ENCODE results near the gene SIAH3. TPM values are rescaled to one million over a fixed set of nuclear protein-coding genes. Genes with fewer than 3 reads are reported as not detected.

The SIAH3 gene
- total RNA-seq, 4 donors from 2014 or later: under 0.01 to 0.12 TPM; not detected in 2

DNA sequence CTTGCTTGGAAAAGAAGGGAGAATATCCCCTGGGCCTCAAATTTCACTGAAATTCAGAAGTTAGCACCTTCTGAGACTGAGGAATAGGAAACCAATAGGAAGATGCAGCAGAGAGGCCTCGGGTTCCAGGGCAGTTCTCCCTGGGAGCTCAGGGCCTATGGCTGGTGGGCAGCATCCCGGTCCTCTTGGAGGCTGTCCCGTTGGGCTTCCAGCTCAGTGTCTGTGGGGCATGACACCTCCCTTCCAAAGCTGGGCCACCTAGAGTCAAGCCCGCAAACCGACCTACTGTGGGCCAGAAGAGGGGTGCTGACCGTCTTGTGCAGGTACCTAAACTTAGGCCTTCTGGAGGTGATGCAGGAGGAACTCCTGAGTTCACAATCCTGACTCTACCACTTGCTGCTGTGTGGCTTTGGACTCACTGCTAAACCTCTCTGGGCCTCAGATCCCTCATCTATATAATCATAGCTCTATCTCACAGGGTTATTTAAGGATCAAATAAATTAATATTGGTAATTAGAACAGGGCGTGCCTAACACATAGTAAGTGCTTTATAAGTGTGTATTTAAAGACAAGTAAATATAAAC, 17.1 kb downstream of the SIAH3 start:
- TF ChIP-seq, protein P1, sequence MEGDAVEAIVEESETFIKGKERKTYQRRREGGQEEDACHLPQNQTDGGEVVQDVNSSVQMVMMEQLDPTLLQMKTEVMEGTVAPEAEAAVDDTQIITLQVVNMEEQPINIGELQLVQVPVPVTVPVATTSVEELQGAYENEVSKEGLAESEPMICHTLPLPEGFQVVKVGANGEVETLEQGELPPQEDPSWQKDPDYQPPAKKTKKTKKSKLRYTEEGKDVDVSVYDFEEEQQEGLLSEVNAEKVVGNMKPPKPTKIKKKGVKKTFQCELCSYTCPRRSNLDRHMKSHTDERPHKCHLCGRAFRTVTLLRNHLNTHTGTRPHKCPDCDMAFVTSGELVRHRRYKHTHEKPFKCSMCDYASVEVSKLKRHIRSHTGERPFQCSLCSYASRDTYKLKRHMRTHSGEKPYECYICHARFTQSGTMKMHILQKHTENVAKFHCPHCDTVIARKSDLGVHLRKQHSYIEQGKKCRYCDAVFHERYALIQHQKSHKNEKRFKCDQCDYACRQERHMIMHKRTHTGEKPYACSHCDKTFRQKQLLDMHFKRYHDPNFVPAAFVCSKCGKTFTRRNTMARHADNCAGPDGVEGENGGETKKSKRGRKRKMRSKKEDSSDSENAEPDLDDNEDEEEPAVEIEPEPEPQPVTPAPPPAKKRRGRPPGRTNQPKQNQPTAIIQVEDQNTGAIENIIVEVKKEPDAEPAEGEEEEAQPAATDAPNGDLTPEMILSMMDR (IDR thresholded peaks at IDR 0.05): no peak
- DNase-seq (ENCODE audit: low spot score) (no peak), ATAC-seq (ENCODE audit: low FRiP score) (no peak)

DNA sequence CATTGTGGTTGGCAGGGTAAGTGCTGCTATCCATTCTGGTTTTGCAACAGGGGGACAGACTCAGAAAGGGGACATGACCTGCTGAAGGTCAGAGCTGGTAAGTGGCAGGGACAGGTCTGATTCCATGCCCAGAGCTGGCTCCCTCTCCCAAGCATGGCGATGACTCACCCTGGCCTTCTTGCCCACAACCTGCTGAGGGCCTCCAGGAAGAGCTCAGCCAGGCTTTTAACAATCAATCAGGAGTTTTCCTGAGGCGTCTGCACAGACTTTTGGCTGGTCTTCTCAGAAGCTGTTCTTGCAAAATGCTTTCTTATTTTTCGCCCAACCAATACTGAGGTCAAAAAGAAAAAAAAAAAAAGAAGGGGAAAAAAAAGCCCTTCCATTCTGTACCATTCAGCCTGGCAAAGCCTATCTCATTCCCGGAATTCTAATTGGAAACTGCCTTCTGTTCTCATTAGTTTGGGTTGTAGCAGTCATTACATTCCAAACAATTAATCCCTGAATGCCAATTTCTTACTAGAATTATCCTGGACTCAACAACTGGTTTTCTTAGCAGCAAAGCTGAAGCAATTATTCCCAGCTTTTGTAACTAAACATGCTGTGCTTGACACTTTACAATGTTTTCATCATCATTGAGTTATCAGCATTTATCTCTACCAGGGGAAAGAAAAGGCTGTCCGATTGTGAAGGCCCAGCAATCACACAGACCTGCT, 17.7 kb downstream of the SIAH3 start:
- DNase-seq (ENCODE audit: low spot score) (no peak), ATAC-seq (ENCODE audit: low FRiP score) (peak; percentile 96)
- TF ChIP-seq, protein P1 (IDR thresholded peaks at IDR 0.05): no peak

DNA sequence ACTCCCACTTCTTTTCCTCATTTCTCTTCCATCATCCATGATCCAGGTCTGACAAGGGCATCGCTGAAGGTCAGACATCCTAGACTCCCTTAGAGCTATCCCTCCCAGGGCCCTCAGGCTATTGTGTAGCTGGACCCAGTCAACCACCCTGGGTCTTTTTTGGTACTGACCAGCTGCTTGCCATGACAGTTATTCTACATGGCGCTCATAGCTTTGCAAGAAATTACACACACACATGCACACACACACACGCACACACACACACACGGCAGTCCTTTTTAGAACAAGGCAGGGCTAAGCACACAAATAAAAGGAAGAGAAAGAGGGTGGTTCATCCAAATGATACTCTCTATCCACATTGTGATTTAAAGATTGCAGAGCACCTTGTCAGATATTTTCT, 18.3 kb downstream of the SIAH3 start:
- DNase-seq (ENCODE audit: low spot score) (no peak), ATAC-seq (ENCODE audit: low FRiP score) (peak; percentile 15)
- TF ChIP-seq, protein P1 (IDR thresholded peaks at IDR 0.05): no peak

DNA sequence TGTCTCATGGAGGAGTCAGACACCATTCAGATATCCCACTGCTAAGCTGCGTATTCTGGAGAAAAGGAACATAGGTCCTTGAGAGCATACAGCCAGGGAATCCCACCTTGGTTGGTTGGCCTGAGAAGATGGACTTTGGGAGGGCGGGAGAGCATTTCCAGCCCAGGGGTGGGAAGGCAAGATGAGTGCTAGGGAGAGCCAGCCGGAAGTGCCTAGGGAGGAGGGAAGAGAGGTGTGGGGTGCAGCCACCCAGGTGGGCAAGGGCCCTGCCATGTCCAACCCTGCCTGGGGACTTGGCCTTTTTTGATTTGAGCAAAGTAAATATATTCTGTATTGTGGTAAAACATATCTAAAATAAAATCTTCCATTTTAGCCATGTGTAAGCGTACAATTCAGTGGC, 19.7 kb downstream of the SIAH3 start:
- TF ChIP-seq, protein P1 (IDR thresholded peaks at IDR 0.05): no peak
- DNase-seq (ENCODE audit: low spot score) (no peak), ATAC-seq (ENCODE audit: low FRiP score) (no peak)

DNA sequence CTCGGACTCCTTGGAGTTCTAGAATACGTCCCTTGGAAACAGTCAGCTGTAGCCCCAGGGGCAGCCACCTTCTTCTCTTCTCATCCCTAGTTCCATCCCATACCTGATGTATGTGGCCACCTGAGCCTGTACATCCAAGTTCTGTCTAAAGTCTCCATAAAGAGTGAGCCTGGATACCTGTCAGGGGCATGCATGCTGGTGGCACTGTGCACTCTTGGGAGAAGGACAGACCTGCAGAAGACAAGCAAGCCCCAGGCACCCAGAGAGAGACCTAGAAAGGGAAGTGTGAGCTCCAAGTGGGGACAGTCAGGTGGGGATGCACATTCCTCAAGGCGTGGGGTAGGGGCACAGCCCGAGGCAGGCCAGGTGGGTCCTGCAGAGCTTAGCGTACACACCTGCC, 21.4 kb downstream of the SIAH3 start:
- ATAC-seq (ENCODE audit: low FRiP score) (no peak), DNase-seq (ENCODE audit: low spot score) (no peak)
- TF ChIP-seq, protein P1 (IDR thresholded peaks at IDR 0.05): no peak

DNA sequence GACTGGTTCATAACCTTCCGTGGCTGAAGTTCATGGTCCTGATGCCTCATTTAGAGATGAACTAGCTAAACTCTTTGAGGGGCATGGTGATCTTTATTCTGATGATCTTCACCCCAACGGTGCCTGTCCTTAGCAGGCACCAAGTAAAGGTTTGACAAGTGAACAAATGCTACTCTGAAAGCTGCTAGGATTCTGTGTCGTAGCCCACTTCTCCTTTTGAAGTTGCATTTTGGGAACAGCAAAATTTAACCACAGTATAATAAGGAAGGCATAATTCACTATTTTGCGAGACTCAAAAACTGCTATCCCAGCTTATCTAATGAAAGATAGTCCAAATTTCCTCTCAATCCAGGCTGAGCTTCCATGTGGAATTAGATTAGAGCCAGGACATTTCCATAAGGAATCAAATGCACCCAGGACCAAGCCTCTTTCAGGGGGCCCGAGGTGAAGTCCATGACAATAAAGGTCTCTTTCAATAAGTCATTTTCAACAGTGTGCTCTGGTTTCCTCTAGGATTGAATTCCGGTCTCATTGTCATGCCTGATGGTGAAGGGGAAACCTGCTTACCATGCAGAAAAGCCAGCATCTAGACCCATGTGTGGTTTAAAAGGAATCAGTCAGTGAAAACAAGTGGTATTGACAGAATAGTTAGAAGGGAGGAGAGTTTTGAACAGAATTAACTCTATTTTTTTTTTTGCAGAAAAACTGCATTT, 23.1 kb downstream of the SIAH3 start:
- TF ChIP-seq, protein P1 (IDR thresholded peaks at IDR 0.05): no peak
- no peak for DNase-seq (ENCODE audit: low spot score)
- ATAC-seq (ENCODE audit: low FRiP score): no peak

Measured in omental fat pad (tissue), 4 donors.